Cortex of kidney (tissue), 1 donor: ENCODE measurements around the gene ANKS1A.

Experiments used
- DNase-seq: peaks from one replicate; lab custom pipeline; 2025; lab: John Stamatoyannopoulos, UW

ANKS1A gene

GRCh38 chr6:35042031-35042815 is 153.2 kb downstream of the ANKS1A start:
- DNase-seq: no peak

GRCh38 chr6:35043381-35044130 is 154.5 kb downstream of the ANKS1A start:
- no peak for DNase-seq

GRCh38 chr6:35044145-35044745 is 155.2 kb downstream of the ANKS1A start:
- no peak for DNase-seq

GRCh38 chr6:35044761-35045421 is 155.8 kb downstream of the ANKS1A start:
- no peak for DNase-seq

- DNase-seq: no peak
These were observed 157.0 kb downstream of the ANKS1A start for GRCh38 chr6:35046103-35046502.

- no peak for DNase-seq
These were observed 157.8 kb downstream of the ANKS1A start for GRCh38 chr6:35046862-35047261.

- DNase-seq: no peak
These were observed 158.4 kb downstream of the ANKS1A start for GRCh38 chr6:35047265-35048011.

GRCh38 chr6:35048031-35048613 is 159.1 kb downstream of the ANKS1A start:
- no peak for DNase-seq

- DNase-seq: no peak
These were observed 159.6 kb downstream of the ANKS1A start for GRCh38 chr6:35048631-35049083.

GRCh38 chr6:35049156-35049735 is 160.2 kb downstream of the ANKS1A start:
- no peak for DNase-seq

GRCh38 chr6:35049900-35050756 is 161.1 kb downstream of the ANKS1A start:
- DNase-seq: no peak

GRCh38 chr6:35050757-35051330 is 161.8 kb downstream of the ANKS1A start:
- DNase-seq: no peak

GRCh38 chr6:35051396-35051795 is 162.3 kb downstream of the ANKS1A start:
- DNase-seq: no peak

GRCh38 chr6:35051997-35052583 is 163.0 kb downstream of the ANKS1A start:
- no peak for DNase-seq

GRCh38 chr6:35052694-35053565 is 163.9 kb downstream of the ANKS1A start:
- DNase-seq: no peak

- DNase-seq: no peak
These were observed 164.6 kb downstream of the ANKS1A start for GRCh38 chr6:35053701-35054100.

GRCh38 chr6:35054106-35054742 is 165.2 kb downstream of the ANKS1A start:
- DNase-seq: no peak

GRCh38 chr6:35054743-35055130 is 165.7 kb downstream of the ANKS1A start:
- DNase-seq: no peak
